HG03025 (cell line): ENCODE data around the gene FBN1.

Source experiments
- ATAC-seq: cut with Tn5 transposase; IDR thresholded peaks from one replicate; pipeline ENCODE4 v1.9.1; 2021; ENCODE audit warnings: mild to moderate bottlenecking, moderate library complexity; ENCODE audit not compliant: unreplicated experiment, low FRiP score

Gene FBN1

DNA sequence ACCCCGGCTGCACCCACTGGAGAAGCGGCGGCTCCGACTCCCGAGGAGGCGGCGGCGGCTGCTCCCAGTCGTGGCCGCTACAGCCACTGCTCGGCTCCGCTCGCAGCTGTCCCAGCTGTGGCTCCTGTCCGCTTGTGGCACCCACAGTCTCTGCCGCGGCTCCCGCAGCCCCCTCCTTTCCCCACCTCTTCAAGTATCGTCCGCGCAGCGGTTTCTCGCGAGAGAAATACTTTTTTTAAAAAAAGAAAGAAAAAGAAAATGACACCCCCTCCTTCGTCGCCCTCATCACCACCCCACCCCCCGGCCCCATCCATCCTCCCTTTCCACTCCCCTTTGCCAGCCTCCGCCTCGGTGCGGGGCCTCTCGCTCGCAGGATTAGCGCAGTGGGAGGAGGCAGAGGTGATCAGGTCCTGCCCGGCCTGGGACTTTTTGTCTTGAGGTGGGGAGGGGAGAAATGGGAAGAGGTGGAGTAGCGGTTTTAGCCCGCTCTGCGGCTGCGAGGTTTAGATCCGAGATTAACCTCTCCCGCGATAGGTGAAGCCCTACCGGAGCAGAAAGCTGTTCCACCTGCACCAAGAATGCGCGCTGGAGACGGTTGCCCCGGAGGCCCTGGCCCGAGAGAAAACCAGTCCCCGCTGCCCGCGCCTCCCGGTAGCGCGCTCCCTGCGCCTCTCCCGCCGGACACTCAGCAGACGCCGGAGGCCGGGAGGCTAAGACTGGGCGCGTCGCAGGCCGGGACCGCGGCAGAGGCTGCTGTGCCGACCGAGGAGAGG, at the start of gene FBN1:
Gene FBN1, minus strand, starts transcription at position 152 of the 773 bp plus-strand sequence. CDS start 940 bp downstream, outside the sequence.
- peak; percentile 67 for ATAC-seq

GRCh38 chr15:48693484-48693883, 48.0 kb upstream of the FBN1 start:
- ATAC-seq, result no peak

DNA sequence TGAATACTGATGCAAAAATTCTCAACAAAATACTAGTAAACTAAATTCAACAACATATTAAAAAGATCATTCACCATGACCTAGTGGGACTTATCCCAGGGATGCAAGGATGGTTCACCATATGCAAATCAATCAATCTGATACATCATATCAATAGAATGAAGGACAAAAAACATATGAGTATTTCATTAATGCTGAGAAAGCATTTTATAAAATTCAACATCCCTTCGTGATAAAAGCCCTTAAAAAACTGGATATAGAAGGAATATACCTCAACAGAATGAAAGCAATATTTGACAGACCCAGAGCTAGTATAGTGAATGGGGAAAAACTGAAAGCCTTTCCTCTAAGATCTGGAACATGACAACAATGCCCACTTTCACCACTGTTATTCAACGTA, 43.0 kb upstream of the FBN1 start:
- ATAC-seq, result no peak

DNA sequence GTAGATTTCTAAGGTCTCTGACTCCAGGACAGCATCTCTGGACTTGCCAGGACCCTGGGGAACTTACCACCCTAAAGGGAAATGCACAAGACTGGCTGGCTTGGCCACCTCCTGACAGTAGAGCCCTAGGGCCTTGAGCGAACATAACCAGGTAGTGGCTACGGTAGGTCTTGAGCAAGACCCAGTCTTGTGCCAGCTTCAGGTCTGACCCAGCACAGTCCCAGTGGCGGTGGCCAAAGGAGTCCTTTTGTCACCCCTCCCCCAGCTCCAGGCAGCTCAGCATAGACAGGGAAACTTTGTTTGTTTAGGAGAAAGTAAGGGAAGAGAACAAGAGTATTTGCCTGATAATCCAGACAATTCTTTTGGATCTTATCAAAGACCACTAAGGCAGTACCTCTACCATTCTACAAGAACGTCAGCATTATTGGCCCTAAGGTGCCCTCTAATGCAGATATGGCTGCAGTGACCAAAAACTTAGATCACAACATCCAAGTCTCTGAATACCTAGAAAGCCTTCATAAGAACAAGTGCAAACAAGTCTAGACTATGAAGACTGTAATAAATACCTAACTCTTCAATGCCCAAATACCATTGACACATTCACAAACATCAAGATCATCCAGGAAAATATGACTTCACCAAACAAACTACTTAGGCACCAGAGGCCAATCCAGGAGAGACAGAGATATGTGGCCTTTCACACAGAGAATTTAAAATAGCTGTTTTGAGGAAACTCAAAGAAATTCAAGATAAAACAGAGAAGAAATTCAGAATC, 38.7 kb upstream of the FBN1 start:
- no peak for ATAC-seq

GRCh38 chr15:48682942-48683651, 37.6 kb upstream of the FBN1 start:
- no peak for ATAC-seq

- no peak for ATAC-seq
Observed at GRCh38 chr15:48681353-48681752, 35.8 kb upstream of the FBN1 start.

- no peak for ATAC-seq
Observed at GRCh38 chr15:48680841-48681240, 35.3 kb upstream of the FBN1 start.

- no peak for ATAC-seq
Observed at GRCh38 chr15:48679952-48680351, 34.4 kb upstream of the FBN1 start.

DNA sequence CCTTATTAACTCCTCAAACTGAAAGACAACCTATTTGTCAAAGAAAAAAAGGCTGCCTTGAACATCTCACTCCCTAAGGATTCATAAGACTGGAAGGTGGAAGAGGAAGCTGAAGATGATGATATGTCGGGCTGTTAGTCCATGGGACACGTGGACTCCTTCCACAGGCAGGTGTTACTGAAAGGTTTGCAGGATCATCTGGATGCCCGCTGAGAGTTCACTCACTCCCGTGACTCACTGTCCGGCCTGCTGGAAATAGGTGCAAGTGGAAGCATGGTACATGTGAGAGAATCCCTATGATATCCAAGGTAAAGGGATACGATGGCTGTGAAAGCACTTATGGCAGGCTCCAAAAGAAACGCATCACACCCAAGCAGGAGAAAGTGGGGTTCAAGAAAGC, 33.3 kb upstream of the FBN1 start:
- ATAC-seq, result no peak

GRCh38 chr15:48677821-48678220, 32.3 kb upstream of the FBN1 start:
- ATAC-seq, result no peak

DNA sequence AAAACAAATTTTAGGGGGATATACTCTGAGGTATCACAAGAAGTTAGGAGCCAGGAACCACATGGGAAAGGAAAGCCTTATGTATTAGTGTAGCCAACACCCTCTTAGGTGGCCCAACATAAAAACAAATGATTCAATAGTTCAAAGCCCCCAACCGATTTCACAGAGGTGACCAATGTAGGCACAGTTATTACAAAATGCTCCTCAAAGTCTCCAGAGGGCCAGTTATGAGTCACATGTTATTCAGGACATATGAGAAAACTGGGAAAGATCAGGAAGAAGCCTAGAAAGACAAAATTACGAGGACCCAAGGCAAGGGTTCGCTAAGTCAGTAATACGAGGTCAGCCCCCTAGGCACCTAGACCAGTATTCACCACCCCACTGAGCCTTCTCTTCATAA, 29.9 kb upstream of the FBN1 start:
- no peak for ATAC-seq

- ATAC-seq, result no peak
Observed at GRCh38 chr15:48674876-48675275, 29.4 kb upstream of the FBN1 start.

- ATAC-seq, result no peak
Observed at GRCh38 chr15:48672206-48672605, 26.7 kb upstream of the FBN1 start.

DNA sequence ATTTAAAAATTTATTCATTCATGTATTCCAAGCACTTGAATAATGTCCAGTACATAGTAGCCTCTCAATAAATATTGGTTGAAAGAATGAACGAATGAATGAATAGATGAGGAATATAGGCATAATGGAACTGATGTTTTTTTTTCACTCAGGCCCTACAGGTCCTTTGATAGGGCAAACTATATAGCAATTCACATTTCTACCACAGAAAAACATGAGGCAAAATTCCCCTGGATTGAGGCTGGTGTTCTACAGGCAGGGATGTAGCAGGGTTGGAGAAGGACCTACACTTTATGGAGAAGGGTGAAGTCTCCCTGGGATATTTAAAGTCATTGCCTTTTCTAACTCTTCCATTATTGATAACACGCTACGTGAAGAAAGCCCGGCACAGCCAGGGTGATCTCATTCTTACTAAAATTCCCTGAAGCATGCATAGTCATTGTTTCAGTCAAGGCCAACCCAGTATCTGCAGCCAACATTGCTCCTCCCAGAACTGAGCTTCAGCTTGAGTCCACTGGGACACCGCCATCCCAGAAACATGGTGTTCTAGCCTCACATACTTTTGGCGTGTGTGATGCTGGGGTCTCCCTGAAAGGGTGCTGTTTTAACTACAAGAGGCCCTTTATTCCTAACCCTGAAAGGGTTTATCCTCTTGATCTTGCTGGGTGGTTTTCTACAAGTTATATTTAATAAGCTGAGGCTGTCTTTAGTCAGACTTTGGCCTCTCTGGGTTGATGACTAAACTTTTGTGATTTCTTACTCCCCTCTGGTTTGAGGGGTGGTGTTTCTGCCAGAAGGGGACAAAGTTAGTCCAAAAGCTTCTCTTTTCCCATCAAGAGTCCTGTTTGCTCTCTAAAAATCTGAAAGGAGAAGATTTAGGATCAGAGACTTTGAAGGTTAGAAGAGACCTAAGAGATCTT, 25.9 kb upstream of the FBN1 start:
- ATAC-seq, result no peak

DNA sequence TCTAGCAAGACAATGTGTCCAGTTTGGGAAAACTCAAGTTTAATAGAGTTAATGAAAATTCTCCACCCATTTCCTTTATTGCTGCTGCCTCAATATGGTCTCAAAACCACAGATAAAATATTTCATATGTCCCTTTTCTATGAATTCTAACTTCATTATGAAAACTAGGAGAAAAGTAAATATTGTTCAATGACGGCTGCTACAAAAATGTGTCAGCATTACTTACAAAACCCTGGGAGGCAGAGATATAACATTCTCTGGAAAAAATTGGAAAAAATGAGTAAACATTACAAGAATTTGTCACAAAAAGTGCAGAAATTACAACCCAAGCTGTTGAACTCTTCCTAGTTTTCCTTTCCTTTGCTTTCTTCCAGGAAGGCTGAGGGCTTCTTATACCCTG, 22.2 kb upstream of the FBN1 start:
- ATAC-seq, result no peak

GRCh38 chr15:48664436-48664835, 18.9 kb upstream of the FBN1 start:
- no peak for ATAC-seq

DNA sequence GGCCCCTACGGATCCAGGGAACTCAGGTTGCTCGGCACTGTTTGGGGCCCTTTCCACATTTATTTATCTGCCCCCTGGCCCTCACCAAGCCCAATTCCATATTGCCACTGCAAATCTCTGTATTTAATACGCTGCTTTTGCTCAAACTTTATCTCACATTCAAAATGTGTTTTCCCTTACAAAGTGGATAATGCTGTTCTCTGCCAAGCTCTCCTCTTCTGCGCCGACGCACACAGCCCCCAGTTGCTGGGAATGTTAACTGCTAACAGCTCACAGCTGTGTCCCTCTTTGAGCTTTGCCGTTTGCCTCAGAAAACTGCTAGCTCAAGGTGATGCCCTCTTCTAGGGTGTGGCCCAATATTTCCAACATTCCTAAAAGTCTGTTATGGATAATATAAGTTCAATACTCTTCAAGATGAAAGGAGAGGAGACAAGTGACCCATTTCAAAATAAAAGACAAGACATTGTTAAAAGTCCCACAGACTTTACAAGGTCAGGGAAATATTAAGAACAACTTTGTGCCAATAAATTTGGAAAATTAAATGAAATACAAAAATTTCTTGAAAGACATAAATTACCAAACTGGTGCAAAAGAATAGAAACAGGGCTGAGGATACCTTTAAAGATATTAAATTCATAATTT, 12.6 kb upstream of the FBN1 start:
- ATAC-seq, result no peak

DNA sequence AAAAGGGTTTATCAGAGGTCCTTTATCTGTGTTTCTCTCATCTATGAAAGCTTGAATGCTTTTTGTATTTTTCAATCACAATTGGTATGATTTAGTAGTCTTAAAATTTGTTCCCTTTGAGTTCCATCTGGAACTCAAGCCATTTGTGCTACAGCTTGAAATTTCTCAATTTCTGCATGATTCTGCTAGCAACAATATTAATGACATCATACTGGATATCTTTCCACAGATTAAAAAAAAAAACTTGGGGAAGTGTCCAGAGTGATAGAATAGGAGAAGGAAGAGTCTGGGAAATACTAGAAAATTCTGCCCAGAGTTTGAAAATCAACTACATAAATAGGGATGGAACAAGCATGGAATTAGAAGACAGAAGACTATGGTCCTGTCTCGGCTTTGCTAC, 9.3 kb upstream of the FBN1 start:
- no peak for ATAC-seq

GRCh38 chr15:48653913-48654670, 8.6 kb upstream of the FBN1 start:
- no peak for ATAC-seq
